Endothelial cell of umbilical vein (primary cell): Measurements from ENCODE around the gene METTL1. TPM values are rescaled to one million over a fixed set of nuclear protein-coding genes. Genes with fewer than 3 reads are reported as not detected.

Source experiments
- BruUV-seq: library from RNA; stranded (reverse); fragments of 400-500 nt; replicated peaks from 2 replicates; lab custom pipeline; 2021; lab: Mats Ljungman, UMichigan
- CTCF ChIA-PET: fragments of 300-600, 350-600 bp; sonication (Branson Sonifier 250); formaldehyde crosslinking; loops from one replicate; lab custom pipeline; 2021; ENCODE audit warnings: antibody characterized with exemption, inconsistent platforms; lab: Charles Lee
- POLR2A ChIA-PET: fragments of 300-600, 350-600 bp; sonication (Branson Sonifier 250); formaldehyde crosslinking; loops from one replicate; lab custom pipeline; 2021; ENCODE audit warnings: antibody characterized with exemption, inconsistent platforms; lab: Charles Lee
- DNase-seq: peaks from one replicate; pipeline ENCODE4 v3.0.0-alpha.2; 2011; ENCODE audit warnings: low read depth, low spot score
- FAIRE-seq: peaks from 2 replicates; lab custom pipeline; 2011; peaks lifted over from hg19 to GRCh38; lab: Jason Lieb, UNC
- H2AFZ ChIP-seq: 2 replicates; pipeline ENCODE4 v1.6.0; 2012; ENCODE audit warnings: low read depth, low read length, control low read depth, inconsistent platforms
- H3K27ac ChIP-seq: 2 replicates; pipeline ENCODE4 v1.5.1; 2011; ENCODE audit warnings: low read depth, mild to moderate bottlenecking, control low read depth, low read length, moderate library complexity; ENCODE audit not compliant: insufficient read depth
- H3K27me3 ChIP-seq, 2 experiments: 2 replicates each; pipeline versions ENCODE4 v1.6.0 to v1.6.1; 2011; ENCODE audit warnings: low read length in 2 of 2, mixed read lengths in 1 of 2; ENCODE audit not compliant: control insufficient read depth in 2 of 2, insufficient read depth in 2 of 2
- H3K36me3 ChIP-seq, 2 experiments: 2 replicates in 1 of 2; 3 replicates in 1 of 2; pipeline ENCODE4 v1.5.1; 2011; ENCODE audit warnings: low read length in 2 of 2, mild to moderate bottlenecking in 1 of 2, moderate library complexity in 1 of 2; ENCODE audit not compliant: control insufficient read depth in 2 of 2, insufficient read depth in 2 of 2; ENCODE audit errors: extremely low read depth in 1 of 2
- H3K4me1 ChIP-seq: 3 replicates; pipeline ENCODE4 v1.5.1; 2011; ENCODE audit warnings: mild to moderate bottlenecking, low read length; ENCODE audit not compliant: control insufficient read depth, insufficient read depth; ENCODE audit errors: extremely low read depth
- H3K4me2 ChIP-seq: 2 replicates; pipeline ENCODE4 v1.6.1; 2011; ENCODE audit warnings: low read length, control low read depth, mixed read lengths; ENCODE audit not compliant: insufficient read depth
- H3K4me3 ChIP-seq, 3 experiments: fragments of 200-600 bp in 1 of 3; sonication (generic), shearing (Covaris generic) in 1 of 3; replicated peaks in 1 of 3; 2 replicates each; pipeline ENCODE4 v1.5.1; 2011 to 2016; ENCODE audit warnings: control low read depth in 3 of 3, low read length in 3 of 3, mild to moderate bottlenecking in 2 of 3, inconsistent platforms in 1 of 3, low read depth in 1 of 3, moderate library complexity in 1 of 3; ENCODE audit not compliant: insufficient read depth in 1 of 3
- H3K79me2 ChIP-seq: 2 replicates; pipeline ENCODE4 v1.6.0; 2012; ENCODE audit warnings: low read length, inconsistent platforms; ENCODE audit not compliant: control insufficient read depth, insufficient read depth
- H3K9ac ChIP-seq: replicated peaks from 2 replicates; pipeline ENCODE3; 2011; ENCODE audit warnings: low read length, control low read depth; ENCODE audit not compliant: insufficient read depth; ENCODE audit errors: extremely low read depth
- H3K9me1 ChIP-seq: replicated peaks from 3 replicates; pipeline ENCODE4 v1.6.0; 2011; ENCODE audit warnings: mild to moderate bottlenecking, low read length; ENCODE audit not compliant: control insufficient read depth, insufficient read depth; ENCODE audit errors: extremely low read depth
- H3K9me3 ChIP-seq: replicated peaks from 2 replicates; pipeline ENCODE4 v1.5.1; 2012; ENCODE audit warnings: low read length, inconsistent platforms; ENCODE audit not compliant: control insufficient read depth, insufficient read depth
- H4K20me1 ChIP-seq: replicated peaks from 2 replicates; pipeline ENCODE3; 2011; ENCODE audit warnings: mild to moderate bottlenecking, low read length; ENCODE audit not compliant: control insufficient read depth, insufficient read depth; ENCODE audit errors: extremely low read depth
- EZH2 ChIP-seq: IDR thresholded peaks from 2 replicates; pipeline ENCODE4 v1.6.1; 2012; ENCODE audit warnings: borderline replicate concordance, low read depth, mild to moderate bottlenecking, moderate library complexity, low read length, inconsistent platforms; ENCODE audit not compliant: severe bottlenecking
- FOS ChIP-seq: IDR thresholded peaks from 2 replicates; pipeline ENCODE4 v1.6.1; 2011; ENCODE audit warnings: mild to moderate bottlenecking, low read length, moderate library complexity, borderline replicate concordance; ENCODE audit not compliant: insufficient read depth
- GATA2 ChIP-seq: IDR thresholded peaks from 2 replicates; pipeline ENCODE4 v1.7.0; 2011; ENCODE audit warnings: low read depth, mild to moderate bottlenecking, moderate library complexity, mixed read lengths, low read length; ENCODE audit not compliant: insufficient read length, insufficient read depth
- JUN ChIP-seq: IDR thresholded peaks from 2 replicates; pipeline ENCODE4 v1.6.1; 2011; ENCODE audit warnings: borderline replicate concordance, low read depth; ENCODE audit not compliant: insufficient read length, insufficient read depth
- MYC ChIP-seq: IDR thresholded peaks from one replicate; pipeline ENCODE4 v1.6.1; 2011; ENCODE audit warnings: mild to moderate bottlenecking, low read depth, low read length
- POLR2A ChIP-seq: IDR thresholded peaks from 2 replicates; pipeline ENCODE4 v1.6.1; 2012; ENCODE audit warnings: low read depth, mild to moderate bottlenecking, control low read depth, low read length
- POLR2AphosphoS5 ChIP-seq: IDR thresholded peaks from 2 replicates; pipeline ENCODE4 v1.6.1; 2012; ENCODE audit warnings: low read depth, mild to moderate bottlenecking, control low read depth, low read length, moderate library complexity; ENCODE audit not compliant: insufficient read depth
- dilution Hi-C: fragments of 300-500 bp; cut with MboI; formaldehyde crosslinking; loops from one replicate; pipeline ENCODE4 v1.15.0; 2019; ENCODE audit warnings: low sequenced_read_pairs; ENCODE audit not compliant: extremely low pct_ligation_motif_present
- intact Hi-C: fragments of 100-400 bp; cut with micrococcal nuclease; formaldehyde crosslinking; loops from one replicate; pipeline ENCODE4 v1.10.0; 2022
- polyA plus RNA-seq, 4 experiments: library from polyadenylated mRNA; depleted of rRNA in 3 of 4; stranded (reverse) in 3 of 4; unstranded in 1 of 4; fragments of >200 nt; gene quantifications; 2 replicates each; pipeline versions ENCODE4 v1.2.1 to v1.2.3, GENCODE V29; 2011 to 2012; ENCODE audit warnings: missing spikeins in 1 of 4
- total RNA-seq: library from RNA; stranded (reverse); gene quantifications from 2 replicates; pipeline ENCODE4 v1.2.3, GENCODE V29; 2021
- TF ChIP-seq, protein P1 (sequence below): IDR thresholded peaks from 2 replicates; pipeline ENCODE4 v1.6.1; 2011; ENCODE audit not compliant: insufficient read depth, insufficient read length
- TF ChIP-seq, protein P2 (sequence below), 2 donors: IDR thresholded peaks; 1 replicate in 1 of 2; 2 replicates in 1 of 2; pipeline ENCODE4 v1.5.1; 2011; ENCODE audit warnings: low read length in 2 of 2, mild to moderate bottlenecking in 2 of 2, moderate library complexity in 2 of 2, control low read depth in 1 of 2, inconsistent platforms in 1 of 2, low read depth in 1 of 2; ENCODE audit not compliant: insufficient read depth in 1 of 2; ENCODE audit errors: extremely low read depth in 1 of 2

METTL1 gene
- total and polyA plus RNA-seq, 2 donors (not counting 3 experiments of a cell fraction or from before 2014, with no cell fraction given) = 23.6 to 24.3 TPM

DNA sequence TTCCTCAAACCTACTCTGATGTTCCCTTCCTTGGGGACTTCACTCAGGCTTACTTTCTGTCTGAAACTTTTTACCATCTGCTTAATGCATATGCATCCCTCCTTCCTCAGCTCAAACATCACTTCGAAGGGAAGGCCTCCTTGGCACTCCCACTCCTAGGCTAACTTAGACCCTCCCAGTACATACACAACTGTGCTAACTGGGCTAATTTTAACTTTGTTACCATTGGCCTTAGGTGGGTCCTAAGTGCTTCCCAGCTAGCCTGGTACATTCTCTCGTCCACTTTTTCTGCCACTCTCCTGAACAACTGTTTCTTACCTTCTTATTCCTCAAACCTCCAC, 4.3 kb upstream of the METTL1 start:
- ChIA-PET CTCF (interaction anchor here (3.0 kb wide), 1 partner anchor 19 kb away, joined by 7 read pairs; no protein-coding TSS in a partner anchor), POLR2A (no interaction called here)
- no peaks in the 10 kb centered on the region for H3K27me3 ChIP-seq
- dilution Hi-C loops = no loop called here
- no peak overlapping the region for H3K27ac ChIP-seq
- H2AFZ ChIP-seq = no peak overlapping the region
- H3K9me1 ChIP-seq = no peaks in the 10 kb centered on the region
- FAIRE-seq (no peak), DNase-seq (no peak)
- peaks cover 0 to 3% of the 10 kb centered on the region in 2 experiments for H3K36me3 ChIP-seq
- H3K9ac ChIP-seq = no peak overlapping the region
- H4K20me1 ChIP-seq = no peaks in the 10 kb centered on the region
- H3K79me2 ChIP-seq = peaks cover 2% of the 10 kb centered on the region
- TF ChIP-seq JUN (no peak), POLR2A (no peak), GATA2 (no peak), MYC (no peak), EZH2 (no peak), FOS (no peak), POLR2AphosphoS5 (no peak)
- TF ChIP-seq, protein P1, sequence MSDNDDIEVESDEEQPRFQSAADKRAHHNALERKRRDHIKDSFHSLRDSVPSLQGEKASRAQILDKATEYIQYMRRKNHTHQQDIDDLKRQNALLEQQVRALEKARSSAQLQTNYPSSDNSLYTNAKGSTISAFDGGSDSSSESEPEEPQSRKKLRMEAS = no peak
- TF ChIP-seq, protein P2, sequence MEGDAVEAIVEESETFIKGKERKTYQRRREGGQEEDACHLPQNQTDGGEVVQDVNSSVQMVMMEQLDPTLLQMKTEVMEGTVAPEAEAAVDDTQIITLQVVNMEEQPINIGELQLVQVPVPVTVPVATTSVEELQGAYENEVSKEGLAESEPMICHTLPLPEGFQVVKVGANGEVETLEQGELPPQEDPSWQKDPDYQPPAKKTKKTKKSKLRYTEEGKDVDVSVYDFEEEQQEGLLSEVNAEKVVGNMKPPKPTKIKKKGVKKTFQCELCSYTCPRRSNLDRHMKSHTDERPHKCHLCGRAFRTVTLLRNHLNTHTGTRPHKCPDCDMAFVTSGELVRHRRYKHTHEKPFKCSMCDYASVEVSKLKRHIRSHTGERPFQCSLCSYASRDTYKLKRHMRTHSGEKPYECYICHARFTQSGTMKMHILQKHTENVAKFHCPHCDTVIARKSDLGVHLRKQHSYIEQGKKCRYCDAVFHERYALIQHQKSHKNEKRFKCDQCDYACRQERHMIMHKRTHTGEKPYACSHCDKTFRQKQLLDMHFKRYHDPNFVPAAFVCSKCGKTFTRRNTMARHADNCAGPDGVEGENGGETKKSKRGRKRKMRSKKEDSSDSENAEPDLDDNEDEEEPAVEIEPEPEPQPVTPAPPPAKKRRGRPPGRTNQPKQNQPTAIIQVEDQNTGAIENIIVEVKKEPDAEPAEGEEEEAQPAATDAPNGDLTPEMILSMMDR (IDR thresholded peaks at IDR 0.05; ENCODE audit: extremely low read depth in 1 of 2, insufficient read depth in 1 of 2, low read depth in 1 of 2, low read length in 2 of 2) = no peak
- H3K4me2 ChIP-seq = no peak overlapping the region
- no peak overlapping the region for H3K4me3 ChIP-seq
- H3K9me3 ChIP-seq = no peaks in the 10 kb centered on the region
- intact Hi-C loops = no loop called here
- no TSS peak for BruUV-seq
- H3K4me1 ChIP-seq = peaks cover 9% of the 10 kb centered on the region
